Measurements from ENCODE around the gene MED13L.
"Not testable (repeated sequence)": the region's sequence is repeated elsewhere in the genome, so short reads cannot be mapped to it uniquely, and the experiment has no call there.

MED13L gene

GRCh38 chr12:116057356-116057755 lies 220.1 kb downstream of the MED13L start:
- DNase-seq (ENCODE audit: low read depth in 3 of 3), result no peak

GRCh38 chr12:116055895-116056607 lies 221.4 kb downstream of the MED13L start:
- no peak for DNase-seq (ENCODE audit: low read depth in 3 of 3)

GRCh38 chr12:116054280-116054679 lies 223.2 kb downstream of the MED13L start:
- no peak for DNase-seq (ENCODE audit: low read depth in 3 of 3)

- DNase-seq (ENCODE audit: low read depth in 3 of 3), result no peak
Measured at GRCh38 chr12:116053479-116054200, 223.9 kb downstream of the MED13L start.

GRCh38 chr12:116050275-116050674 lies 227.2 kb downstream of the MED13L start:
- DNase-seq (ENCODE audit: low read depth in 3 of 3), result no peak

- DNase-seq (ENCODE audit: low read depth in 3 of 3), result no peak
Measured at GRCh38 chr12:116048879-116049278, 228.6 kb downstream of the MED13L start.

GRCh38 chr12:116046039-116046438 lies 231.5 kb downstream of the MED13L start:
- DNase-seq (ENCODE audit: low read depth in 3 of 3), result no peak

- no peak for DNase-seq (ENCODE audit: low read depth in 3 of 3)
Measured at GRCh38 chr12:116045150-116045549, 232.3 kb downstream of the MED13L start.

GRCh38 chr12:116043659-116044535 lies 233.6 kb downstream of the MED13L start:
- no peak for DNase-seq (ENCODE audit: low read depth in 3 of 3)

GRCh38 chr12:116040402-116040801 lies 237.1 kb downstream of the MED13L start:
- DNase-seq (ENCODE audit: low read depth in 3 of 3), result no peak

- no peak for DNase-seq (ENCODE audit: low read depth in 3 of 3)
Measured at GRCh38 chr12:116039081-116039480, 238.4 kb downstream of the MED13L start.

- no peak for DNase-seq (ENCODE audit: low read depth in 3 of 3)
Measured at GRCh38 chr12:116037941-116038837, 239.3 kb downstream of the MED13L start.

GRCh38 chr12:116033765-116034164 lies 243.7 kb downstream of the MED13L start:
- no peak for DNase-seq (ENCODE audit: low read depth in 3 of 3)

GRCh38 chr12:116031624-116032023 lies 245.9 kb downstream of the MED13L start:
- not testable (repeated sequence) for DNase-seq (ENCODE audit: low read depth in 3 of 3)

GRCh38 chr12:116028619-116029018 lies 248.9 kb downstream of the MED13L start:
- DNase-seq (ENCODE audit: low read depth in 3 of 3), result no peak

- no peak for DNase-seq (ENCODE audit: low read depth in 3 of 3)
Measured at GRCh38 chr12:116027551-116027821, 250.0 kb downstream of the MED13L start.

- no peak for DNase-seq (ENCODE audit: low read depth in 3 of 3)
Measured at GRCh38 chr12:116026768-116027550, 250.5 kb downstream of the MED13L start.

GRCh38 chr12:116026346-116026745 lies 251.1 kb downstream of the MED13L start:
- no peak for DNase-seq (ENCODE audit: low read depth in 3 of 3)

GRCh38 chr12:116024769-116025168 lies 252.7 kb downstream of the MED13L start:
- no peak for DNase-seq (ENCODE audit: low read depth in 3 of 3)

GRCh38 chr12:116019415-116019814 lies 258.1 kb downstream of the MED13L start:
- no peak for DNase-seq (ENCODE audit: low read depth in 3 of 3)

- no peak for DNase-seq (ENCODE audit: low read depth in 3 of 3)
Measured at GRCh38 chr12:116018282-116018681, 259.2 kb downstream of the MED13L start.

Measured in stimulated activated CD4-positive, alpha-beta T cell treated with anti-CD3 and anti-CD28 coated beads, TNF-alpha, amount 100 ng/mL, for 4 hours (primary cell).